ENCODE data around the gene FAM163B.

The FAM163B gene

GRCh38 chr9:133598978-133599377 lies 10.2 kb downstream of the FAM163B start:
- DNase-seq (ENCODE audit: low read depth in 2 of 2), result no peak

GRCh38 chr9:133597316-133597957 lies 11.8 kb downstream of the FAM163B start:
- no peak for DNase-seq (ENCODE audit: low read depth in 2 of 2)

- DNase-seq (ENCODE audit: low read depth in 2 of 2), result no peak
These were observed 13.3 kb downstream of the FAM163B start for GRCh38 chr9:133595910-133596309.

- DNase-seq (ENCODE audit: low read depth in 2 of 2), result no peak
These were observed 14.9 kb downstream of the FAM163B start for GRCh38 chr9:133594310-133594709.

GRCh38 chr9:133593587-133594253 lies 15.5 kb downstream of the FAM163B start:
- DNase-seq (ENCODE audit: low read depth in 2 of 2), result no peak

- DNase-seq (ENCODE audit: low read depth in 2 of 2), result no peak
These were observed 16.3 kb downstream of the FAM163B start for GRCh38 chr9:133592731-133593409.

GRCh38 chr9:133591985-133592384 lies 17.2 kb downstream of the FAM163B start:
- no peak for DNase-seq (ENCODE audit: low read depth in 2 of 2)

- DNase-seq (ENCODE audit: low read depth in 2 of 2), result no peak
These were observed 17.9 kb downstream of the FAM163B start for GRCh38 chr9:133591116-133591910.

GRCh38 chr9:133590231-133590855 lies 18.8 kb downstream of the FAM163B start:
- no peak for DNase-seq (ENCODE audit: low read depth in 2 of 2)

- peak in 1 of 2 experiments; percentile 45 for DNase-seq (ENCODE audit: low read depth in 2 of 2)
These were observed 19.5 kb downstream of the FAM163B start for GRCh38 chr9:133589454-133590227.

GRCh38 chr9:133587466-133587865 lies 21.7 kb downstream of the FAM163B start:
- DNase-seq (ENCODE audit: low read depth in 2 of 2), result no peak

GRCh38 chr9:133587051-133587450 lies 22.1 kb downstream of the FAM163B start:
- no peak for DNase-seq (ENCODE audit: low read depth in 2 of 2)

GRCh38 chr9:133585481-133586351 lies 23.5 kb downstream of the FAM163B start:
- no peak for DNase-seq (ENCODE audit: low read depth in 2 of 2)

- DNase-seq (ENCODE audit: low read depth in 2 of 2), result no peak
These were observed 24.4 kb downstream of the FAM163B start for GRCh38 chr9:133584559-133585476.

GRCh38 chr9:133584167-133584558 lies 25.0 kb downstream of the FAM163B start:
- no peak for DNase-seq (ENCODE audit: low read depth in 2 of 2)

GRCh38 chr9:133583586-133583985 lies 25.6 kb downstream of the FAM163B start:
- no peak for DNase-seq (ENCODE audit: low read depth in 2 of 2)

- no peak for DNase-seq (ENCODE audit: low read depth in 2 of 2)
These were observed 26.1 kb downstream of the FAM163B start for GRCh38 chr9:133583111-133583510.

GRCh38 chr9:133582501-133583045 lies 26.6 kb downstream of the FAM163B start:
- no peak for DNase-seq (ENCODE audit: low read depth in 2 of 2)
